NCI-H2029 (cell line): ENCODE measurements around the gene MICU2.
"Not testable (repeated sequence)": the region's sequence is repeated elsewhere in the genome, so short reads cannot be mapped to it uniquely, and the experiment has no call there.

Source experiments
- DNase-seq: peaks from one replicate; lab custom pipeline; 2025; lab: John Stamatoyannopoulos, UW

Gene MICU2

GRCh38 chr13:21594715-21595545 is 9.0 kb downstream of the MICU2 start:
- no peak for DNase-seq

- not testable (repeated sequence) for DNase-seq
Observed at GRCh38 chr13:21590665-21591456, 13.1 kb downstream of the MICU2 start.

GRCh38 chr13:21590231-21590630 is 13.7 kb downstream of the MICU2 start:
- no peak for DNase-seq

GRCh38 chr13:21589510-21589909 is 14.5 kb downstream of the MICU2 start:
- DNase-seq: not testable (repeated sequence)

GRCh38 chr13:21588411-21588810 is 15.6 kb downstream of the MICU2 start:
- not testable (repeated sequence) for DNase-seq

GRCh38 chr13:21584973-21585592 is 18.9 kb downstream of the MICU2 start:
- DNase-seq: no peak

GRCh38 chr13:21583478-21583877 is 20.5 kb downstream of the MICU2 start:
- no peak for DNase-seq

- no peak for DNase-seq
Observed at GRCh38 chr13:21580736-21581135, 23.2 kb downstream of the MICU2 start.

- DNase-seq: no peak
Observed at GRCh38 chr13:21579754-21580316, 24.1 kb downstream of the MICU2 start.

GRCh38 chr13:21578748-21579147 is 25.2 kb downstream of the MICU2 start:
- DNase-seq: no peak

GRCh38 chr13:21576426-21576825 is 27.5 kb downstream of the MICU2 start:
- DNase-seq: no peak

GRCh38 chr13:21573920-21574712 is 29.9 kb downstream of the MICU2 start:
- DNase-seq: no peak

GRCh38 chr13:21569686-21570085 is 34.3 kb downstream of the MICU2 start:
- DNase-seq: no peak

GRCh38 chr13:21568854-21569253 is 35.1 kb downstream of the MICU2 start:
- DNase-seq: no peak

- no peak for DNase-seq
Observed at GRCh38 chr13:21567714-21568113, 36.3 kb downstream of the MICU2 start.

GRCh38 chr13:21557995-21558394 is 46.0 kb downstream of the MICU2 start:
- no peak for DNase-seq

GRCh38 chr13:21556051-21556450 is 47.9 kb downstream of the MICU2 start:
- DNase-seq: no peak

- not testable (repeated sequence) for DNase-seq
Observed at GRCh38 chr13:21553261-21553660, 50.7 kb downstream of the MICU2 start.

- no peak for DNase-seq
Observed at GRCh38 chr13:21550918-21551317, 53.1 kb downstream of the MICU2 start.

GRCh38 chr13:21549633-21550032 is 54.3 kb downstream of the MICU2 start:
- DNase-seq: no peak

- no peak for DNase-seq
Observed at GRCh38 chr13:21548577-21548976, 55.4 kb downstream of the MICU2 start.

GRCh38 chr13:21546372-21546771 is 57.6 kb downstream of the MICU2 start:
- no peak for DNase-seq
